Naive thymus-derived CD4-positive, alpha-beta T cell (primary cell): ENCODE results near the gene DIMT1. TPM values are rescaled to one million over a fixed set of nuclear protein-coding genes. Genes with fewer than 3 reads are reported as not detected.
A peak's percentile ranks its signal among the peaks of the same experiment; 100 is the strongest.

Experiments
- ATAC-seq: fragments of 150-1000 bp; cut with Tn5 transposase; 2 replicates; pipeline ENCODE4 v1.10.0; 2021; ENCODE audit warnings: mild to moderate bottlenecking, moderate library complexity
- CTCF ChIA-PET: fragments of 350-600 bp; sonication (Branson Sonifier 250); formaldehyde crosslinking; loops from one replicate; lab custom pipeline; 2021; ENCODE audit warnings: antibody characterized with exemption; lab: Charles Lee
- POLR2A ChIA-PET: fragments of 350-600 bp; sonication (Branson Sonifier 250); formaldehyde crosslinking; loops from one replicate; lab custom pipeline; 2021; ENCODE audit warnings: antibody characterized with exemption, inconsistent platforms; lab: Charles Lee
- DNase-seq, 9 donors: peaks; one replicate each; pipeline versions ENCODE4 v3.0.0 to v3.0.0-alpha.2; 2020 to 2022; ENCODE audit warnings: mixed read lengths in 1 of 9
- H3K27ac ChIP-seq: one replicate; pipeline ENCODE4 v1.7.0; 2013; ENCODE audit warnings: mild to moderate bottlenecking, low read depth, low read length, moderate library complexity
- H3K27me3 ChIP-seq, 2 donors: one replicate each; pipeline ENCODE4 v1.7.0; 2013; ENCODE audit warnings: low read length in 2 of 2, mild to moderate bottlenecking in 2 of 2, moderate library complexity in 2 of 2; ENCODE audit not compliant: control insufficient read depth in 2 of 2, insufficient read depth in 2 of 2
- H3K36me3 ChIP-seq, 3 experiments: 1 replicate in 2 of 3; 2 replicates in 1 of 3; pipeline ENCODE4 v1.7.0; 2013; ENCODE audit warnings: low read length in 3 of 3, mild to moderate bottlenecking in 3 of 3, moderate library complexity in 1 of 3; ENCODE audit not compliant: insufficient read depth in 3 of 3, control insufficient read depth in 2 of 3
- H3K4me1 ChIP-seq, 2 donors: one replicate each; pipeline ENCODE4 v1.7.0; 2013; ENCODE audit warnings: low read length in 2 of 2, mild to moderate bottlenecking in 2 of 2, moderate library complexity in 1 of 2; ENCODE audit not compliant: control insufficient read depth in 2 of 2, insufficient read depth in 2 of 2
- H3K4me3 ChIP-seq: 2 replicates; pipeline ENCODE4 v1.7.0; 2013; ENCODE audit warnings: mild to moderate bottlenecking, low read length
- H3K9me3 ChIP-seq, 3 experiments: 1 replicate in 2 of 3; 2 replicates in 1 of 3; pipeline ENCODE4 v1.7.0; 2013; ENCODE audit warnings: low read length in 3 of 3; ENCODE audit not compliant: control insufficient read depth in 2 of 3
- H3K27ac Mint-ChIP-seq, 9 donors: one replicate each; pipeline ENCODE4 v1.8.0; 2020 to 2022; ENCODE audit warnings: mixed read lengths in 9 of 9, mild to moderate bottlenecking in 8 of 9, moderate library complexity in 5 of 9, inconsistent platforms in 2 of 9
- H3K27me3 Mint-ChIP-seq, 5 donors: one replicate each; pipeline ENCODE4 v1.8.0; 2021 to 2022; ENCODE audit warnings: mixed read lengths in 5 of 5, mild to moderate bottlenecking in 1 of 5
- H3K36me3 Mint-ChIP-seq, 5 donors: one replicate each; pipeline ENCODE4 v1.8.0; 2020 to 2022; ENCODE audit warnings: mixed read lengths in 5 of 5, mild to moderate bottlenecking in 3 of 5, inconsistent platforms in 1 of 5
- H3K4me1 Mint-ChIP-seq, 7 donors: one replicate each; pipeline ENCODE4 v1.8.0; 2020 to 2022; ENCODE audit warnings: mixed read lengths in 7 of 7, mild to moderate bottlenecking in 3 of 7, inconsistent platforms in 1 of 7
- H3K4me3 Mint-ChIP-seq, 10 donors: one replicate each; pipeline ENCODE4 v1.8.0; 2020 to 2022; ENCODE audit warnings: mild to moderate bottlenecking in 10 of 10, mixed read lengths in 10 of 10, moderate library complexity in 6 of 10, inconsistent platforms in 2 of 10
- H3K9me3 Mint-ChIP-seq, 11 donors: one replicate each; pipeline ENCODE4 v1.8.0; 2020 to 2022; ENCODE audit warnings: mixed read lengths in 11 of 11, mild to moderate bottlenecking in 4 of 11, inconsistent platforms in 1 of 11, moderate library complexity in 1 of 11
- intact Hi-C, 2 donors: fragments of 100-400 bp; cut with micrococcal nuclease; formaldehyde crosslinking; loops; one replicate each; pipeline ENCODE4 v1.15.1; 2023
- polyA plus RNA-seq, 2 donors: library from polyadenylated mRNA; unstranded; fragments of 300-500 nt; fragmentation: Illumina TruSeq; gene quantifications; one replicate each; pipeline ENCODE4 v1.2.3, GENCODE V29; 2021
- total RNA-seq, 6 experiments: library from RNA in 5 of 6; stranded (reverse) in 5 of 6; gene quantifications; 1 replicate in 5 of 6; 2 replicates in 1 of 6; pipeline ENCODE4 v1.2.3 and lab custom pipeline; 2021 to 2026

DIMT1 gene
- total and polyA plus RNA-seq, 7 experiments from 2014 or later = 18.3 to 60.6 (median 26.3) TPM

DNA sequence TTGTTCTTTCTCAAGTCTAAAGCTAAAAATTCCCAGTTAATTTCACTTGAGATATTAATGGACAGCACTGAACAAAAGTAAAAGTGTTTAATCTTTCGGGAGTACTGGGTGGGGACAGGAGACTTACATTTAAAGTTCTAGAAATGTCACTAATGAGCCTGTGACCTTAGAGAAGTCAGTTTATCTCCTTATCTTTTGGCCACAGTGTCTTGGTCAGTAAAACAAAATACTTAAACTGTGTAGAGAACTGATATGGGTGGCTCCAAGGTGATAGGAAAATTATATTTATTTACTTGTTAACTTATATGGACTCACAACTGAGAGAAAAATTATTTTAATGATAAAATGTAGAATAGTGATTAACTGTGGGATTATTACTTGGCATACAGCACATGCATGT is 17.7 kb upstream of the DIMT1 start:
- Mint-ChIP-seq H3K27ac (no peak overlapping the region), H3K4me3 (no peak overlapping the region), H3K36me3 (peaks cover 0 to 18% (median 5%) of the 10 kb centered on the region in 5 donors), H3K4me1 (peaks cover 6 to 61% (median 43%) of the 10 kb centered on the region in 7 donors), H3K9me3 (no peaks in the 10 kb centered on the region), H3K27me3 (no peaks in the 10 kb centered on the region)
- intact Hi-C loops = no loop called here
- no peak overlapping the region for H3K4me3 ChIP-seq
- ChIA-PET POLR2A (interaction anchor here (1.2 kb wide), 1 partner anchor 18 kb away, joined by 3 read pairs; the partner anchor contains the start of gene DIMT1), CTCF (no interaction called here)
- no peaks in the 10 kb centered on the region for H3K4me1 ChIP-seq
- no peaks in the 10 kb centered on the region for H3K9me3 ChIP-seq
- H3K27me3 ChIP-seq = no peaks in the 10 kb centered on the region
- no peak for DNase-seq
- ATAC-seq = no peak
- H3K36me3 ChIP-seq = peaks cover 0 to 4% (median 0%) of the 10 kb centered on the region in 3 experiments
- no peak overlapping the region for H3K27ac ChIP-seq

DNA sequence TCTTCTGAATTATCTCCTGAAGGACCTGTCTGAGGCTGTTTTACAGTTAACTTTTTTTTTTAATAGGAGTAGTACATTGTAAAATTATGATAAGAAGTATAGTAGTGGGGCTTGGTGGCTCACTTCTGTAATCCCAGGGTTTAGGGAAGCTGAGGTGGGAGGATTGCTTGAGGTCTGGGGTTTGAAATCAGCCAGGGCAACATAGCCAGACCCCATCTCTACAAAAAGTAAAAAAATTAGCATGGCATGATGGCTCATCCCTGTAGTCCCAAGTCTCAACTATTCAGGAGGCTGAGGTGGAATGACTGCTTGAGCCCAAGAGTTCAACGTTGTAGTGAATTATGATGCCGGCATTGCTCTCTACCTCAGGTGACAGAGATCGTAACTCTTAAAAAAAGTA is 15.9 kb upstream of the DIMT1 start:
- H3K27me3 Mint-ChIP-seq = no peaks in the 10 kb centered on the region
- Histone ChIP-seq H3K9me3 (no peaks in the 10 kb centered on the region), H3K27ac (no peak overlapping the region), H3K4me3 (no peak overlapping the region), H3K27me3 (no peaks in the 10 kb centered on the region), H3K4me1 (no peaks in the 10 kb centered on the region), H3K36me3 (peaks cover 0 to 4% (median 0%) of the 10 kb centered on the region in 3 experiments)
- intact Hi-C loops = no loop called here
- no peak for DNase-seq
- no peaks in the 10 kb centered on the region for H3K9me3 Mint-ChIP-seq
- no peak overlapping the region for H3K27ac Mint-ChIP-seq
- H3K4me3 Mint-ChIP-seq = no peak overlapping the region
- H3K4me1 Mint-ChIP-seq = peaks cover 4 to 49% (median 40%) of the 10 kb centered on the region in 7 donors
- ATAC-seq = no peak
- ChIA-PET CTCF (no interaction called here), POLR2A (interaction anchor here (0.6 to 1.8 kb wide), 2 partner anchors 16 to 21 kb away, joined by 3 to 7 read pairs; partner anchors contain the start of gene DIMT1)
- peaks cover 0 to 18% (median 5%) of the 10 kb centered on the region in 5 donors for H3K36me3 Mint-ChIP-seq

DNA sequence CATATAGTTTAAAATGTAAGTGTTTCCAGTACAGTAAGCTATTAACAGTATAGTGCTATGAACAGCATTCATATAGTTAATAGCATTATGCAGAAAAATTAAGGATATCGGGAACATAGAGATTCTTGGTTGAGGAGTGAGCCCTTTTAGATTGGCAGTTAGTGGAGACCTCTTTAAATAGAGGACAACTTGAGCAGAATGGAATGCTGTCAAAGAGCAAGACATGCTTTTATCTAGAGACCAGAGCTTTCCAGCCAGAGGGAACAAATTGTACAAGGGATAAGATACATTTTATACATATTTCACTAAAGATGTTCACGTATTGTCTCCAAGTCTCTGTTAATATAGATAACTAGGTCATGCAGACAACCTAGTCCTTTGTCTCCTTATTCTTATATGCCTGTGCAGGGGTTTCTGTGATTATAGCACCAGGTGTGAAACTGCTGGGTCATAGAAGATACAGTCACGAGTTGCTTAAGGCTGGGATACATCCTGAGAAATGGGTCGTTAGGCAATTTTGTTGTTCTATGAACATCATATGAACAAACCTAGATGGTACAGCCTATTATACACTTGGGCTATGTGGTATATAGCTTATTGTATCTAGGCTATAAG is 14.9 kb upstream of the DIMT1 start:
- peaks cover 0 to 4% (median 0%) of the 10 kb centered on the region in 3 experiments for H3K36me3 ChIP-seq
- no peaks in the 10 kb centered on the region for H3K27me3 ChIP-seq
- H3K4me3 ChIP-seq = no peak overlapping the region
- no peak for DNase-seq
- Mint-ChIP-seq H3K27me3 (no peaks in the 10 kb centered on the region), H3K36me3 (peaks cover 0 to 15% (median 3%) of the 10 kb centered on the region in 5 donors), H3K9me3 (no peaks in the 10 kb centered on the region), H3K27ac (no peak overlapping the region), H3K4me3 (no peak overlapping the region), H3K4me1 (peaks cover 8 to 55% (median 44%) of the 10 kb centered on the region in 7 donors)
- H3K27ac ChIP-seq = no peak overlapping the region
- POLR2A ChIA-PET = interaction anchor here (0.6 to 1.8 kb wide), 2 partner anchors 15 to 95 kb away, joined by 4 to 7 read pairs; partner anchors contain the start of gene DIMT1
- intact Hi-C loops = no loop called here
- no peaks in the 10 kb centered on the region for H3K9me3 ChIP-seq
- no peak for ATAC-seq
- CTCF ChIA-PET = no interaction called here
- peaks cover 2 to 4% of the 10 kb centered on the region in 2 donors for H3K4me1 ChIP-seq

DNA sequence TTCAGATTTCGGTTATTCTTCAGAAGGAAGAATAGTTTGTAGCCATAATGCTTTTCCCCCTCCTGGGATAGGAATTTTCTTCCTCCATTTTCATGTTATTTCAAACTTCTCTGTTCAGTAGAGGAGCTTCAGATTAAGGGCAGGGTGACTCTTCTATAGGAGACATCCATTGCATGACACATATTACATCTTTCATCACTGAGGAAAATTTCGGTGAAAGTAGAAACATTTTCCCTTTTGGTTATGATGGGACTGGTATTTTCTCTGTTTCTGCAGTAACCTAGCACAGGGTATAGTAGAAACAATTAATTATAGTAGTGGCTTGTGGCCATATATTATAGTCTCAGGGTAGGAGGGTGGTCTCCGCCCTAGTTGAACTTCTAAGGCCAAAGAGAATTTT is 10.0 kb upstream of the DIMT1 start:
- no peaks in the 10 kb centered on the region for H3K9me3 ChIP-seq
- no peaks in the 10 kb centered on the region for H3K27me3 ChIP-seq
- DNase-seq = no peak
- intact Hi-C loops = loop anchor here (2.0 to 5.0 kb wide), 4 partner anchors 1006 to 1251 kb away; partner anchors contain the start of genes SMIM15 (in 2 of the 2) and ZSWIM6 (in 1 of the 2)
- Mint-ChIP-seq H3K4me3 (peak overlapping the region; percentile 81 to 97 (median 92)), H3K27ac (peak overlapping the region; percentile 83 to 96 (median 93)), H3K36me3 (peaks cover 0 to 5% (median 0%) of the 10 kb centered on the region in 5 donors), H3K9me3 (peaks cover 0 to 6% (median 0%) of the 10 kb centered on the region in 11 donors), H3K4me1 (peaks cover 8 to 46% (median 32%) of the 10 kb centered on the region in 7 donors), H3K27me3 (peaks cover 0 to 7% (median 0%) of the 10 kb centered on the region in 5 donors)
- ChIA-PET POLR2A (interaction anchor here (4.0 kb wide), 1 partner anchor 11 kb away, joined by 54 read pairs; the partner anchor contains the start of gene DIMT1), CTCF (interaction anchor here (0.7 to 1.0 kb wide), 2 partner anchors 46 to 200 kb away, joined by 4 read pairs; no protein-coding TSS in a partner anchor)
- no peak overlapping the region for H3K27ac ChIP-seq
- H3K36me3 ChIP-seq = peaks cover 0 to 10% (median 0%) of the 10 kb centered on the region in 3 experiments
- H3K4me3 ChIP-seq = peak overlapping the region; percentile 91
- ATAC-seq = no peak
- H3K4me1 ChIP-seq = peaks cover 11 to 12% of the 10 kb centered on the region in 2 donors

- ChIA-PET CTCF (interaction anchor here (0.6 to 1.6 kb wide), 2 partner anchors 9 to 188 kb away, joined by 3 to 8 read pairs; partner anchors contain the start of gene DIMT1), POLR2A (interaction anchor here (1.2 to 4.0 kb wide), 2 partner anchors 10 to 28 kb away, joined by 3 to 54 read pairs; partner anchors contain the start of gene DIMT1)
- peaks cover 0 to 7% (median 0%) of the 10 kb centered on the region in 5 donors for H3K27me3 Mint-ChIP-seq
- Histone ChIP-seq H3K4me1 (peaks cover 11 to 12% of the 10 kb centered on the region in 2 donors), H3K27me3 (no peaks in the 10 kb centered on the region), H3K4me3 (peak within 1 kb of the TSS; percentile 91), H3K27ac (peak within 1 kb of the TSS; percentile 80), H3K36me3 (peaks cover 0 to 10% (median 0%) of the 10 kb centered on the region in 3 experiments), H3K9me3 (no peaks in the 10 kb centered on the region)
- intact Hi-C loops = loop anchor here (1.0 to 5.0 kb wide), 7 partner anchors 9 to 1250 kb away; partner anchors contain the start of genes DIMT1 (in 2 of the 2), KIF2A (in 2 of the 2), SMIM15 (in 2 of the 2) and ZSWIM6 (in 2 of the 2)
- peaks cover 0 to 6% (median 0%) of the 10 kb centered on the region in 11 donors for H3K9me3 Mint-ChIP-seq
- DNase-seq (peak; percentile 97 to 98 (median 98)), ATAC-seq (peak; percentile 96)
- peaks cover 8 to 39% (median 29%) of the 10 kb centered on the region in 7 donors for H3K4me1 Mint-ChIP-seq
- peaks cover 0 to 5% (median 0%) of the 10 kb centered on the region in 5 donors for H3K36me3 Mint-ChIP-seq
- peak within 1 kb of the TSS; percentile 87 to 96 (median 93) for H3K27ac Mint-ChIP-seq
- peak within 1 kb of the TSS; percentile 81 to 97 (median 92) for H3K4me3 Mint-ChIP-seq
Observed at GRCh38 chr5:62412549-62413329, 9.0 kb upstream of the DIMT1 start, which contains the start of gene IPO11. TSS of gene IPO11 (plus strand) at chr5:62412763. CDS start at chr5:62437280, 24,517 bp downstream.
